ENCODE measurements around the gene TNNI3.

DNA sequence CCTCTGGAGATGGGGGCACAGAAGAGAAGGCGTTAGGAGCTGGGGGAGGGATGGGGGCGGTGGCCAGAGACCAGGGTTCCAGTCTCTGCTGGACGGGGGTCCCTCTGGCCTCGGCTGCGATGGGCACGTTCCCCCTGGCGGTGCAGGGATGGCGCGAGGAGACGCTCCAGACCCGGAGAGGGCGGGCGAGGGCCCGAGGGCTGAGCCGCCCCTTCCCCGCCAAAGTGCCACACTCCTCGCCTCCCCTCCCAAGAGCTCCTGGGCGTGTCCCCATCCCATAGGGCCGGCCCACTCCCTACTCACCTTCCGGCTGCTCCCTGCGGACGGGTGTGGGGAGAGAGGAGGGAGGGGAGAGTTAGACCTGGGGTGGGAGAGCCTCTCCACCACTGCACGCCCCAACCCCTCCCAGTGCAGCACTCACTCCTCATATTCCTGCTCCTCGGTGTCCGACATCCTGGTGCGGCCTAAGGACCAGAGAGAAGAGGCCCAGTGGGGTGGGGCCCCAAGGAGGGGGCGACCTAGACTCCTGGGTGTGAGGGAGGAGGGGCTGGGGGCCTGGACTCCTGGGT lies 10.7 kb downstream of the TNNI3 start:
- TF ChIP-seq POU2F2 (IDR thresholded peaks at IDR 0.05; ENCODE audit: low read depth, low read length) (no peak), PAX5 (IDR thresholded peaks at IDR 0.05; ENCODE audit: insufficient read depth, low read length, severe bottlenecking) (no peak), POLR2A (IDR thresholded peaks at IDR 0.05; ENCODE audit: low read depth, low read length) (no peak), POLR2AphosphoS5 (IDR thresholded peaks at IDR 0.05; ENCODE audit: low read depth, low read length) (no peak), TAF1 (IDR thresholded peaks at IDR 0.05; ENCODE audit: low read depth, low read length) (no peak), SPI1 (IDR thresholded peaks at IDR 0.05; ENCODE audit: low read depth, low read length) (no peak)

Data from GM12891 (cell line).